ENCODE data around the gene CAPNS2.

DNA sequence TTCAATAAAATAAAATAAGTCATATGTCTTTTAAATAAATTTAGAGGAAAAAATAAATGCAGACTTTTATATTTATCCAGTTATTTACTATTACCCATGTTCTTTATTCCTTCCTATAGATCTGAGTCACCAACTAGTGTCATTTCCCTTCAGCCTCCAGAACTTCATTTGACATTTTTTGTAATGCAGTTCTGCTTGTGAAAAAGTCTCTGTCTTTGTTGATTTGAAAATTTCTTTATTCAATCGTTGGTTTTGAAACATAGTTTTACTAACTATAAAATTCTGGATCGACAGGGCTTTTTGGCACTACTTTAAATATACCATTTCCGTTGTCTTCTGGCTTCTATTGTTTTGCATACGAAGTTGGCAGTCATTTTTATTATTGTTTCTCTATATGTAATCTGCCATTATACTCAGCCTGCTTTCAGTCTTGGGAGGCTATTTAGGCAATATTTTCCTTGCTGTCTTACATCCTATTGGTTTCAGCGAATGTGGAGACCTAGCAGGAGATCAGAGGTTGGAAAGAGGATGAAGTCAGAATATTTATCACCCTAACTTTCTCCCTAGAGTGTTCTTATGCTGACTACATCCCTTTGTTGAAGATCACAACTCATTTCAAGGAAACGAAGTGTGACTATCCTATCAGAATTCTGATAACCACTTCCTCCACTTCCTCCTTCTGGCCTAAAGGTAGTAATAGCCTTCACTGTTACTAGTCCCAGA, 47.3 kb downstream of the CAPNS2 start:
- TF ChIP-seq CTCF (IDR thresholded peaks at IDR 0.05; ENCODE audit: insufficient read depth, low read depth, low read length), result no peak
- no peak for TF ChIP-seq EZH2 (IDR thresholded peaks at IDR 0.05; ENCODE audit: insufficient read depth, low read length)
